ENCODE measurements around the gene KCNC4.

Gene KCNC4

GRCh38 chr1:110259770-110260169 is 49.7 kb downstream of the KCNC4 start:
- no peak for DNase-seq

Data from DMS79 (cell line).